Measurements from ENCODE around the gene C1QL1.

C1QL1 gene

GRCh38 chr17:44928136-44928535, 40.0 kb downstream of the C1QL1 start:
- DNase-seq: no peak

GRCh38 chr17:44927696-44928095, 40.4 kb downstream of the C1QL1 start:
- DNase-seq: no peak

- no peak for DNase-seq
Measured at GRCh38 chr17:44926821-44927525, 41.1 kb downstream of the C1QL1 start.

GRCh38 chr17:44925731-44926697, 42.1 kb downstream of the C1QL1 start:
- no peak for DNase-seq

- DNase-seq: peak; percentile 34
Measured at GRCh38 chr17:44924107-44924544, 44.0 kb downstream of the C1QL1 start.

GRCh38 chr17:44922746-44923470, 45.2 kb downstream of the C1QL1 start:
- DNase-seq: no peak

GRCh38 chr17:44922136-44922535, 46.0 kb downstream of the C1QL1 start:
- no peak for DNase-seq

GRCh38 chr17:44921122-44921882, 46.8 kb downstream of the C1QL1 start:
- DNase-seq: no peak

GRCh38 chr17:44920565-44920940, 47.5 kb downstream of the C1QL1 start:
- DNase-seq: no peak

GRCh38 chr17:44919885-44920564, 48.1 kb downstream of the C1QL1 start:
- DNase-seq: peak; percentile 69

- DNase-seq: no peak
Measured at GRCh38 chr17:44919411-44919810, 48.7 kb downstream of the C1QL1 start.

GRCh38 chr17:44918006-44918405, 50.1 kb downstream of the C1QL1 start:
- DNase-seq: no peak

- no peak for DNase-seq
Measured at GRCh38 chr17:44917456-44917855, 50.6 kb downstream of the C1QL1 start.

- DNase-seq: peak; percentile 29
Measured at GRCh38 chr17:44916781-44917241, 51.3 kb downstream of the C1QL1 start.

GRCh38 chr17:44915862-44916780, 52.0 kb downstream of the C1QL1 start:
- no peak for DNase-seq

GRCh38 chr17:44915321-44915726, 52.8 kb downstream of the C1QL1 start, which contains the start of gene GFAP:
GFAP (minus strand) TSS chr17:44915500; CDS start chr17:44915486, 14 bp downstream.
- no peak for DNase-seq

- DNase-seq: no peak
Measured at GRCh38 chr17:44914698-44915271, 53.3 kb downstream of the C1QL1 start.

GRCh38 chr17:44914148-44914547, 54.0 kb downstream of the C1QL1 start:
- DNase-seq: no peak

GRCh38 chr17:44913676-44914075, 54.4 kb downstream of the C1QL1 start:
- DNase-seq: no peak
